Measurements from ENCODE around the gene ZSWIM8.

ZSWIM8 gene

GRCh38 chr10:73816917-73817729, 31.7 kb downstream of the ZSWIM8 start:
- Histone ChIP-seq H3K4me1 (ENCODE audit: insufficient read depth, poor library complexity, severe bottlenecking) (peaks cover 27% of the 10 kb centered on the region), H3K27ac (ENCODE audit: poor library complexity, severe bottlenecking) (peak overlapping the region; percentile 84), H3K27me3 (ENCODE audit: insufficient read depth, poor library complexity, severe bottlenecking) (no peaks in the 10 kb centered on the region), H3K4me3 (ENCODE audit: severe bottlenecking) (no peak overlapping the region), H3K36me3 (ENCODE audit: low read depth) (peaks cover 17% of the 10 kb centered on the region), H3K9me3 (ENCODE audit: severe bottlenecking) (no peaks in the 10 kb centered on the region)
- TF ChIP-seq, protein P1, sequence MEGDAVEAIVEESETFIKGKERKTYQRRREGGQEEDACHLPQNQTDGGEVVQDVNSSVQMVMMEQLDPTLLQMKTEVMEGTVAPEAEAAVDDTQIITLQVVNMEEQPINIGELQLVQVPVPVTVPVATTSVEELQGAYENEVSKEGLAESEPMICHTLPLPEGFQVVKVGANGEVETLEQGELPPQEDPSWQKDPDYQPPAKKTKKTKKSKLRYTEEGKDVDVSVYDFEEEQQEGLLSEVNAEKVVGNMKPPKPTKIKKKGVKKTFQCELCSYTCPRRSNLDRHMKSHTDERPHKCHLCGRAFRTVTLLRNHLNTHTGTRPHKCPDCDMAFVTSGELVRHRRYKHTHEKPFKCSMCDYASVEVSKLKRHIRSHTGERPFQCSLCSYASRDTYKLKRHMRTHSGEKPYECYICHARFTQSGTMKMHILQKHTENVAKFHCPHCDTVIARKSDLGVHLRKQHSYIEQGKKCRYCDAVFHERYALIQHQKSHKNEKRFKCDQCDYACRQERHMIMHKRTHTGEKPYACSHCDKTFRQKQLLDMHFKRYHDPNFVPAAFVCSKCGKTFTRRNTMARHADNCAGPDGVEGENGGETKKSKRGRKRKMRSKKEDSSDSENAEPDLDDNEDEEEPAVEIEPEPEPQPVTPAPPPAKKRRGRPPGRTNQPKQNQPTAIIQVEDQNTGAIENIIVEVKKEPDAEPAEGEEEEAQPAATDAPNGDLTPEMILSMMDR (IDR thresholded peaks at IDR 0.05; ENCODE audit: poor library complexity, severe bottlenecking): no peak
- DNase-seq (ENCODE audit: low spot score): no peak
- ATAC-seq (ENCODE audit: low read depth): no peak

DNA sequence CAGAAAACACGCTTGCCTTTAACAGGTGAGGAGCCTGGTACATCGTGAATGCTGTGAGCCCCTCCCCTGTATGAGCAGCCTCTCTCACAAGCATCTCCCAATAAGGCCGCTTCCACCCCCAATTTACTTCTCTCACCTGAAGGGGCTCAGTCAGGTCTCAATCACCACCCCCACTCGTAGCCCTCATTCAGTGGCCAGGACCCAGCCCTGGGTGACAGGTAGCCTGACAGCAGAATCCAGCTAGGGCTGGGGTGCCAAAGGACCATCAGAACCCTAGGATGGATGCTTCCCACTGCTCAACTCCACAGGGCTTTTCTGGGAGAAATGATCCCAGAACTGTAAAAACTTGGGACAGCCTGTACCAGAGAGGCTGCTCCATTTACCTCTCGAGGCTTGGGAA, 32.4 kb downstream of the ZSWIM8 start:
- Histone ChIP-seq H3K4me1 (ENCODE audit: insufficient read depth, poor library complexity, severe bottlenecking) (peaks cover 27% of the 10 kb centered on the region), H3K36me3 (ENCODE audit: low read depth) (peaks cover 17% of the 10 kb centered on the region), H3K27ac (ENCODE audit: poor library complexity, severe bottlenecking) (peak overlapping the region; percentile 84), H3K9me3 (ENCODE audit: severe bottlenecking) (no peaks in the 10 kb centered on the region), H3K27me3 (ENCODE audit: insufficient read depth, poor library complexity, severe bottlenecking) (no peaks in the 10 kb centered on the region), H3K4me3 (ENCODE audit: severe bottlenecking) (no peak overlapping the region)
- DNase-seq (ENCODE audit: low spot score) (no peak), ATAC-seq (ENCODE audit: low read depth) (no peak)
- TF ChIP-seq, protein P1 (IDR thresholded peaks at IDR 0.05; ENCODE audit: poor library complexity, severe bottlenecking): no peak

- peak overlapping the region; percentile 84 for H3K27ac ChIP-seq (ENCODE audit: poor library complexity, severe bottlenecking)
- H3K9me3 ChIP-seq (ENCODE audit: severe bottlenecking): no peaks in the 10 kb centered on the region
- H3K4me3 ChIP-seq (ENCODE audit: severe bottlenecking): no peak overlapping the region
- DNase-seq (ENCODE audit: low spot score): no peak
- peaks cover 27% of the 10 kb centered on the region for H3K4me1 ChIP-seq (ENCODE audit: insufficient read depth, poor library complexity, severe bottlenecking)
- H3K27me3 ChIP-seq (ENCODE audit: insufficient read depth, poor library complexity, severe bottlenecking): no peaks in the 10 kb centered on the region
- no peak for ATAC-seq (ENCODE audit: low read depth)
- TF ChIP-seq, protein P1 (IDR thresholded peaks at IDR 0.05; ENCODE audit: poor library complexity, severe bottlenecking): no peak
- H3K36me3 ChIP-seq (ENCODE audit: low read depth): peaks cover 17% of the 10 kb centered on the region
Measured at GRCh38 chr10:73818402-73818801, 33.0 kb downstream of the ZSWIM8 start.

DNA sequence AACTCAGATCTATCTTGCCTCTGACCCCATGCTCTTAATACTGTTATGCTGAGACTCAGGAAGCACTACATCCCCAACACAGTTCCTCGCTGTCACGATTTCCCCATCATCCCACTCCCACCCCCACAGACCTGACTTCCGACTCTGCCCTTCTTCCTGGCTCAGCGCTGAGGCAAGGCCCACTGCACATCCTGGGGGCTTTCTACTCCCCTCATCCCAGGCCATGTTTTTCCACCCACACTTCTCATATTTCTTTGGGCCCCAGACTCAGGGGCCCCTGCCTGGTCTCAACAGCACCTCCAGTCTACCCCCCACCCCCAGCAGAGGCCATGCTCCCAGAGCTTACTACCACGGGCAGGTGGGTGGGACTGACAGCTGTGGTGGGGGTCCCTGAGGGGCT, 33.7 kb downstream of the ZSWIM8 start:
- Histone ChIP-seq H3K4me1 (ENCODE audit: insufficient read depth, poor library complexity, severe bottlenecking) (peaks cover 27% of the 10 kb centered on the region), H3K4me3 (ENCODE audit: severe bottlenecking) (no peak overlapping the region), H3K27ac (ENCODE audit: poor library complexity, severe bottlenecking) (peak overlapping the region; percentile 84), H3K9me3 (ENCODE audit: severe bottlenecking) (no peaks in the 10 kb centered on the region), H3K36me3 (ENCODE audit: low read depth) (peaks cover 17% of the 10 kb centered on the region), H3K27me3 (ENCODE audit: insufficient read depth, poor library complexity, severe bottlenecking) (no peaks in the 10 kb centered on the region)
- DNase-seq (ENCODE audit: low spot score) (no peak), ATAC-seq (ENCODE audit: low read depth) (no peak)
- TF ChIP-seq, protein P1 (IDR thresholded peaks at IDR 0.05; ENCODE audit: poor library complexity, severe bottlenecking): no peak

DNA sequence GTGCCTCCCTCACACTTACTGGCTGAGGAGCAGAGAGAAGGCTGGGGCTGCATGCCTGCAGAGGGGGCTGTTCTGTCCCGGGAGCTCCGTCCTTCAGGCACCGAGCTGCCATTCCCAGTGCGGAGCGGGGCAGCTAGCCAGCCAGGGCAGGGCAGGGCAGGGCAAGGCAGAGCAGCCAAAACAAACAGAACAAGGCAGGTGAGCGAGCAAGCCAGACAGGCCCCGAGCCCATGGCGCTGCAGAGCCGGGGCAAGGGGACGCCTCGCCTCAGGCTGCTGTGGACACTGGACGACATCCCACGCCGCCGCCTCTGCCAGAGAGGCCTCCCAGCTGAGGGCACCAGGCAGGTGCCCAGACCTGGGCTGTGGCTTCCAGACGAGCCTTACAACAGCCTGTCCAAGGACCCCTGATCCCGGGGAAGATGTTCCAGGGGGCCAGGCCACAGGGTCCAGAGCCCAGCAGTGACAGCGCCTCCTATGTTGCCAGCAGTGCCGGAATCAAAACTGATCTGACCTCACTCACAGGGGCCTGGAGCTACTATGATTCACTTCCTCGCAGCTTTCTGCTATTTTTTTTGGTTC, 34.2 kb downstream of the ZSWIM8 start:
- Histone ChIP-seq H3K36me3 (ENCODE audit: low read depth) (peaks cover 17% of the 10 kb centered on the region), H3K27me3 (ENCODE audit: insufficient read depth, poor library complexity, severe bottlenecking) (no peaks in the 10 kb centered on the region), H3K9me3 (ENCODE audit: severe bottlenecking) (no peaks in the 10 kb centered on the region), H3K27ac (ENCODE audit: poor library complexity, severe bottlenecking) (peak overlapping the region; percentile 84), H3K4me3 (ENCODE audit: severe bottlenecking) (no peak overlapping the region), H3K4me1 (ENCODE audit: insufficient read depth, poor library complexity, severe bottlenecking) (peaks cover 27% of the 10 kb centered on the region)
- TF ChIP-seq, protein P1 (IDR thresholded peaks at IDR 0.05; ENCODE audit: poor library complexity, severe bottlenecking): peak; percentile 52
- ATAC-seq (ENCODE audit: low read depth) (peak; percentile 74), DNase-seq (ENCODE audit: low spot score) (no peak)
